ENCODE data around the gene FBXW8.

The FBXW8 gene

GRCh38 chr12:117069926-117070900, 159.5 kb downstream of the FBXW8 start:
- H3K4me3 ChIP-seq (ENCODE audit: low read length), result no peak overlapping the region
- no peak overlapping the region for H3K9ac ChIP-seq (ENCODE audit: low read length)
- peaks cover 44% of the 10 kb centered on the region for H3K27me3 ChIP-seq (replicated peaks; ENCODE audit: control insufficient read depth, insufficient read depth, low read length)
- peaks cover 4% of the 10 kb centered on the region for H3K9me3 ChIP-seq (ENCODE audit: control insufficient read depth, low read length)
- H3K36me3 ChIP-seq (ENCODE audit: control insufficient read depth, insufficient read depth, low read length, severe bottlenecking), result no peaks in the 10 kb centered on the region
- DNase-seq (ENCODE audit: low read depth), result no peak
- no peaks in the 10 kb centered on the region for H3K4me1 ChIP-seq (ENCODE audit: control insufficient read depth, insufficient read depth, low read length)

GRCh38 chr12:117071009-117071408, 160.3 kb downstream of the FBXW8 start:
- Histone ChIP-seq H3K4me3 (ENCODE audit: low read length) (no peak overlapping the region), H3K9ac (ENCODE audit: low read length) (no peak overlapping the region), H3K27me3 (replicated peaks; ENCODE audit: control insufficient read depth, insufficient read depth, low read length) (peaks cover 37% of the 10 kb centered on the region), H3K4me1 (ENCODE audit: control insufficient read depth, insufficient read depth, low read length) (no peaks in the 10 kb centered on the region), H3K36me3 (ENCODE audit: control insufficient read depth, insufficient read depth, low read length, severe bottlenecking) (no peaks in the 10 kb centered on the region), H3K9me3 (ENCODE audit: control insufficient read depth, low read length) (peaks cover 4% of the 10 kb centered on the region)
- DNase-seq (ENCODE audit: low read depth), result no peak

GRCh38 chr12:117072106-117072505, 161.4 kb downstream of the FBXW8 start:
- H3K4me1 ChIP-seq (ENCODE audit: control insufficient read depth, insufficient read depth, low read length), result no peaks in the 10 kb centered on the region
- H3K4me3 ChIP-seq (ENCODE audit: low read length), result no peak overlapping the region
- peaks cover 4% of the 10 kb centered on the region for H3K9me3 ChIP-seq (ENCODE audit: control insufficient read depth, low read length)
- DNase-seq (ENCODE audit: low read depth), result no peak
- no peak overlapping the region for H3K9ac ChIP-seq (ENCODE audit: low read length)
- no peaks in the 10 kb centered on the region for H3K36me3 ChIP-seq (ENCODE audit: control insufficient read depth, insufficient read depth, low read length, severe bottlenecking)
- peaks cover 36% of the 10 kb centered on the region for H3K27me3 ChIP-seq (replicated peaks; ENCODE audit: control insufficient read depth, insufficient read depth, low read length)

GRCh38 chr12:117072736-117073490, 162.2 kb downstream of the FBXW8 start:
- no peaks in the 10 kb centered on the region for H3K36me3 ChIP-seq (ENCODE audit: control insufficient read depth, insufficient read depth, low read length, severe bottlenecking)
- H3K4me1 ChIP-seq (ENCODE audit: control insufficient read depth, insufficient read depth, low read length), result no peaks in the 10 kb centered on the region
- H3K27me3 ChIP-seq (replicated peaks; ENCODE audit: control insufficient read depth, insufficient read depth, low read length), result peaks cover 39% of the 10 kb centered on the region
- H3K9ac ChIP-seq (ENCODE audit: low read length), result no peak overlapping the region
- peaks cover 4% of the 10 kb centered on the region for H3K9me3 ChIP-seq (ENCODE audit: control insufficient read depth, low read length)
- H3K4me3 ChIP-seq (ENCODE audit: low read length), result no peak overlapping the region
- DNase-seq (ENCODE audit: low read depth), result no peak

GRCh38 chr12:117073611-117074010, 162.9 kb downstream of the FBXW8 start:
- Histone ChIP-seq H3K36me3 (ENCODE audit: control insufficient read depth, insufficient read depth, low read length, severe bottlenecking) (no peaks in the 10 kb centered on the region), H3K4me3 (ENCODE audit: low read length) (no peak overlapping the region)

GRCh38 chr12:117076410-117077372, 165.9 kb downstream of the FBXW8 start:
- H3K9ac ChIP-seq (ENCODE audit: low read length), result no peak overlapping the region
- DNase-seq (ENCODE audit: low read depth), result no peak

More at GRCh38 chr12:117073611-117074010, 162.9 kb downstream of the FBXW8 start:
- Histone ChIP-seq H3K9ac (ENCODE audit: low read length) (no peak overlapping the region), H3K27me3 (replicated peaks; ENCODE audit: control insufficient read depth, insufficient read depth, low read length) (peaks cover 40% of the 10 kb centered on the region), H3K4me1 (ENCODE audit: control insufficient read depth, insufficient read depth, low read length) (no peaks in the 10 kb centered on the region), H3K9me3 (ENCODE audit: control insufficient read depth, low read length) (peaks cover 4% of the 10 kb centered on the region)
- DNase-seq (ENCODE audit: low read depth), result no peak

GRCh38 chr12:117079487-117079886, 168.7 kb downstream of the FBXW8 start:
- Histone ChIP-seq H3K9me3 (ENCODE audit: control insufficient read depth, low read length) (no peaks in the 10 kb centered on the region), H3K4me1 (ENCODE audit: control insufficient read depth, insufficient read depth, low read length) (no peaks in the 10 kb centered on the region), H3K9ac (ENCODE audit: low read length) (no peak overlapping the region), H3K4me3 (ENCODE audit: low read length) (no peak overlapping the region), H3K36me3 (ENCODE audit: control insufficient read depth, insufficient read depth, low read length, severe bottlenecking) (no peaks in the 10 kb centered on the region), H3K27me3 (replicated peaks; ENCODE audit: control insufficient read depth, insufficient read depth, low read length) (peaks cover 34% of the 10 kb centered on the region)
- DNase-seq (ENCODE audit: low read depth), result no peak

More at GRCh38 chr12:117076410-117077372, 165.9 kb downstream of the FBXW8 start:
- H3K4me3 ChIP-seq (ENCODE audit: low read length), result no peak overlapping the region
- H3K36me3 ChIP-seq (ENCODE audit: control insufficient read depth, insufficient read depth, low read length, severe bottlenecking), result no peaks in the 10 kb centered on the region
- no peaks in the 10 kb centered on the region for H3K4me1 ChIP-seq (ENCODE audit: control insufficient read depth, insufficient read depth, low read length)
- H3K27me3 ChIP-seq (replicated peaks; ENCODE audit: control insufficient read depth, insufficient read depth, low read length), result peaks cover 44% of the 10 kb centered on the region
- H3K9me3 ChIP-seq (ENCODE audit: control insufficient read depth, low read length), result peaks cover 4% of the 10 kb centered on the region

- Histone ChIP-seq H3K36me3 (ENCODE audit: control insufficient read depth, insufficient read depth, low read length, severe bottlenecking) (no peaks in the 10 kb centered on the region), H3K4me3 (ENCODE audit: low read length) (no peak overlapping the region), H3K27me3 (replicated peaks; ENCODE audit: control insufficient read depth, insufficient read depth, low read length) (peaks cover 38% of the 10 kb centered on the region), H3K9ac (ENCODE audit: low read length) (no peak overlapping the region), H3K9me3 (ENCODE audit: control insufficient read depth, low read length) (no peaks in the 10 kb centered on the region), H3K4me1 (ENCODE audit: control insufficient read depth, insufficient read depth, low read length) (no peaks in the 10 kb centered on the region)
- no peak for DNase-seq (ENCODE audit: low read depth)
Measured at GRCh38 chr12:117080661-117081144, 170.0 kb downstream of the FBXW8 start.
